CD4-positive, alpha-beta T cell treated with Interleukin-4 for 1 hour (primary cell): ENCODE data around the gene NCL.

Experiments
- DNase-seq, 2 donors: peaks; one replicate each; pipeline ENCODE4 v3.0.0-alpha.2; 2020 to 2022

Gene NCL

GRCh38 chr2:231463698-231464575, at the start of gene NCL:
TSS of gene NCL (minus strand) at chr2:231464484. CDS start at chr2:231464353, 131 bp downstream.
- peak; percentile 91 to 97 for DNase-seq

GRCh38 chr2:231513746-231514224, 49.5 kb upstream of the NCL start:
- no peak for DNase-seq

- no peak for DNase-seq
Observed at GRCh38 chr2:231512222-231512621, 47.9 kb upstream of the NCL start.

GRCh38 chr2:231503766-231504165, 39.5 kb upstream of the NCL start:
- no peak for DNase-seq

- DNase-seq, result no peak
Observed at GRCh38 chr2:231502596-231502995, 38.3 kb upstream of the NCL start.

GRCh38 chr2:231497651-231498050, 33.4 kb upstream of the NCL start:
- DNase-seq, result no peak

GRCh38 chr2:231494669-231495068, 30.4 kb upstream of the NCL start:
- DNase-seq, result no peak

GRCh38 chr2:231490801-231491200, 26.5 kb upstream of the NCL start:
- DNase-seq, result no peak

GRCh38 chr2:231489990-231490389, 25.7 kb upstream of the NCL start:
- peak in 1 of 2 donors; percentile 14 for DNase-seq

- no peak for DNase-seq
Observed at GRCh38 chr2:231488331-231488730, 24.0 kb upstream of the NCL start.

- no peak for DNase-seq
Observed at GRCh38 chr2:231486851-231487596, 22.7 kb upstream of the NCL start.

- peak; percentile 19 to 40 for DNase-seq
Observed at GRCh38 chr2:231483398-231484329, 19.4 kb upstream of the NCL start.

GRCh38 chr2:231482806-231483391, 18.6 kb upstream of the NCL start:
- peak; percentile 68 to 72 for DNase-seq

GRCh38 chr2:231480781-231481180, 16.5 kb upstream of the NCL start:
- no peak for DNase-seq

- no peak for DNase-seq
Observed at GRCh38 chr2:231479455-231479854, 15.2 kb upstream of the NCL start.

GRCh38 chr2:231476920-231477319, 12.6 kb upstream of the NCL start:
- DNase-seq, result no peak

GRCh38 chr2:231475965-231476364, 11.7 kb upstream of the NCL start:
- no peak for DNase-seq

GRCh38 chr2:231472816-231473215, 8.5 kb upstream of the NCL start:
- DNase-seq, result no peak

GRCh38 chr2:231470246-231470900, 6.1 kb upstream of the NCL start:
- no peak for DNase-seq

- no peak for DNase-seq
Observed at GRCh38 chr2:231469583-231469950, 5.3 kb upstream of the NCL start.

- no peak for DNase-seq
Observed at GRCh38 chr2:231467613-231468530, 3.6 kb upstream of the NCL start.
